ENCODE data around the gene SLC26A2. TPM values are rescaled to one million over a fixed set of nuclear protein-coding genes. Genes with fewer than 3 reads are reported as not detected.

SLC26A2 gene
- total RNA-seq, 4 donors from 2014 or later, result 7.9 to 14.5 (median 8.6) TPM

DNA sequence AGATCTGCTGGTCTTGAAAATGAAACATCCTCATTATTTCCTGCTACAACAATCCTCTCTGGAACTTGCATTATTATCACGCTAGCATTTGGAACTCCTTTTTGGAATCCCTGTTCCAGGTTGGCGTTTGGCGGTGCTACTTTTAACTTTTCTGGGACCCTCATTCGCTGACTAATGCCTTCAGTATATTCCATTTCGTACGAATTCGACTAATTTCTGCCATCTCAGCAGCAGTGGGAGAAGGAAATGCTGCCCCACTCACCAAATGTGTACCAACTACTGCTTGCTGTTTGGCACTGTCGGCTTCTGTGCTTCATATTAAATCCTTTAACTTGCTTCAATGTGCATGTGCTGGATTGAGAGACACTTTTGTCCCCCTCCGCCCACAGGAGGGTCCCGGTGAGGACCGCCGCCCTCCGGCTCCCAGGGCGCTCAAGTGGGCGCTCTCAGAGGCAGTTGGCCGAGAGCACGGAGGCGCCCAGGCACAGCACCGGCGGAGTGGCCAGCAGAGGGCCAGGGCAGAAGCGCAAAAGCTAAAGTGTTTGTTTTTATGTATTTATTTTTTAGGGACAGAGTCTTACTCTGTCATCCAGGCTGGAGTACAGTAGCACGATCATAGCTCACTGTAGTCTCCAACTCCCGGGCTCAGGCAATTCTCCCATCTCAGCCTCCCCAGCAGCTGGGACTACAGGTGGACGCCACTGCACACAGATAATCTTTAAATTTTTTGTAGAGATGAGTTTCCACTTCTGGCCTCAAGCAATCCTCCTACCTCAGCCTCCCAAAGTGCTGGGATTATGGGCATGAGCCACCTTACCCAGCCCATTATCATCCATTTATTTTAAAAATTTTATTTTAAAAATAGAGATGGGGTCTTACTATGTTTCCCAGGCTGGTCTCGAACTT, 27.9 kb upstream of the SLC26A2 start:
- no peaks in the 10 kb centered on the region for H3K36me3 ChIP-seq
- peaks cover 15% of the 10 kb centered on the region for H3K27me3 ChIP-seq
- H3K9me3 ChIP-seq, result no peaks in the 10 kb centered on the region
- 73 to 94% methylated on average over 5 to 16 of the region's 25 CpGs for WGBS, 2 donors (ENCODE audit: low coverage in 1 of 2)
- no peak for ATAC-seq
- no peak overlapping the region for H3K27ac ChIP-seq
- no peaks in the 10 kb centered on the region for H3K4me1 ChIP-seq
- TF ChIP-seq POLR2AphosphoS5 (IDR thresholded peaks at IDR 0.05), result no peak
- no peak for TF ChIP-seq EP300 (IDR thresholded peaks at IDR 0.05)
- no peak for TF ChIP-seq CTCF (IDR thresholded peaks at IDR 0.05)
- TF ChIP-seq POLR2A (IDR thresholded peaks at IDR 0.05), result no peak
- no peak overlapping the region for H3K4me3 ChIP-seq

GRCh38 chr5:149935431-149935901, 25.1 kb upstream of the SLC26A2 start:
- Histone ChIP-seq H3K4me3 (no peak overlapping the region), H3K27me3 (peaks cover 15% of the 10 kb centered on the region), H3K36me3 (no peaks in the 10 kb centered on the region), H3K27ac (no peak overlapping the region), H3K9me3 (no peaks in the 10 kb centered on the region), H3K4me1 (no peaks in the 10 kb centered on the region)
- no peak for ATAC-seq
- TF ChIP-seq CTCF (IDR thresholded peaks at IDR 0.05) (no peak), EP300 (IDR thresholded peaks at IDR 0.05) (no peak), POLR2A (IDR thresholded peaks at IDR 0.05) (no peak), POLR2AphosphoS5 (IDR thresholded peaks at IDR 0.05) (no peak)
- 67 to 78% methylated on average over 7 of the region's 8 CpGs for WGBS, 2 donors (ENCODE audit: low coverage in 1 of 2)

DNA sequence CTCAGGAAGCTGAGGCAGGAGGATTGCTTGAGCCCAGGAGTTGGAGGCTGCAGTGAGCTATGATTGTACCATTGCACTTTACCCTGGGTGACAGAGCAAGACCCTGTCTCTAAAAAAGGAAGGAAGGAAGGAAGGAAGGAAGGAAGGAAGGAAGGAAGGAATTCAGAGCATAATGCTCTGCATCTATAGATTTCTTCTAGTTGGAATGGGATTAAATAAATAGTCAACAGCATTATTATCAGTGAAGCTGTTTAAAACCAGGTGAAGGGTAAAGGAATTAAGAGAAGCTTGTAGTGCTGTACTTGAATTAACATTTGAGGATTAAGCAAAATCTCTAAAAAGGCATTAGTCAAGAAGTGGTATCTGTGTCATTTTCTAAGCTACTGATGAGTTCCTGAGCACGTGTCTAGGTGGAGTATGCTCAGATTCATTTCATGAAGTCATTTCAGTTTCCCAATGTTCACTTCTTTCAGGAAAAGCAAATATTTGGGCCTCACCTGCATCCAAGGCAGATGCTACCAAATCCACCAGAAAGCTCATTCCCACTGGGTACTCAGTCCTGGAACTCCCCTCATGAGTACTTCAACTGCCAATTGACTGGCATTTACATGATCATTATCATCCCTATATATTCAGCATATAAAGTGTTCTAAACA, 24.4 kb upstream of the SLC26A2 start:
- no peak overlapping the region for H3K27ac ChIP-seq
- no peak for ATAC-seq
- 75 to 76% methylated on average over 1 of the region's 1 CpG for WGBS, 2 donors (ENCODE audit: low coverage in 1 of 2)
- H3K9me3 ChIP-seq, result no peaks in the 10 kb centered on the region
- TF ChIP-seq POLR2AphosphoS5 (IDR thresholded peaks at IDR 0.05), result no peak
- no peak for TF ChIP-seq CTCF (IDR thresholded peaks at IDR 0.05)
- TF ChIP-seq POLR2A (IDR thresholded peaks at IDR 0.05), result no peak
- no peak for TF ChIP-seq EP300 (IDR thresholded peaks at IDR 0.05)
- H3K4me3 ChIP-seq, result no peak overlapping the region
- no peaks in the 10 kb centered on the region for H3K4me1 ChIP-seq
- peaks cover 15% of the 10 kb centered on the region for H3K27me3 ChIP-seq
- no peaks in the 10 kb centered on the region for H3K36me3 ChIP-seq

DNA sequence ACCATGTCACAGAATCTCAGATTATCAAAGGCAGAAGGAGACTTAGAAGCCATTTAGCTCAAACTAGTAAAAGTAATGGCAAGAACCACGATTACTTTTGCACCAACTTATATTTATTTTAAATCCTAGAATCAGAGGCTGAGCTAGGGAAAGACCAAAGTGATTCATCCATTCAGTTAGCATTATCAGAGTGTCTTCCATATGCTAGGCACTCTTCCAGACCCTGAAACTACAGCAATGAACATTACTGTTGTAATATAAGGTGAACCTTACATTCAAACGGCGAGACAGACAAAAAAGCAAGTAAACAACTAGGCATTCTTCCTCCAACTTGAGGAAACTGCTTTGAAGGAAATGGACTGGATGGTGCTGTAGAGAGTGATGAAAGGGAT, 23.9 kb upstream of the SLC26A2 start:
- Histone ChIP-seq H3K27ac (no peak overlapping the region), H3K4me3 (no peak overlapping the region), H3K27me3 (peaks cover 15% of the 10 kb centered on the region), H3K9me3 (no peaks in the 10 kb centered on the region), H3K36me3 (no peaks in the 10 kb centered on the region), H3K4me1 (no peaks in the 10 kb centered on the region)
- TF ChIP-seq POLR2A (IDR thresholded peaks at IDR 0.05), result no peak
- no peak for TF ChIP-seq POLR2AphosphoS5 (IDR thresholded peaks at IDR 0.05)
- TF ChIP-seq EP300 (IDR thresholded peaks at IDR 0.05), result no peak
- no peak for TF ChIP-seq CTCF (IDR thresholded peaks at IDR 0.05)
- 81 to 100% methylated on average over 2 to 3 of the region's 3 CpGs for WGBS, 2 donors (ENCODE audit: low coverage in 1 of 2)
- no peak for ATAC-seq
